BE2C (cell line): Measurements from ENCODE around the gene HIVEP2.

Experiments used
- DNase-seq: peaks from one replicate; pipeline ENCODE4 v3.0.0-alpha.2; 2020
- H3K27me3 ChIP-seq: fragments of 250-450 bp; sonication (Bioruptor Pico); 2 replicates; pipeline ENCODE4 v1.5.1; 2020; ENCODE audit warnings: mild to moderate bottlenecking
- H3K36me3 ChIP-seq: fragments of 250-450 bp; sonication (Bioruptor Pico); 2 replicates; pipeline ENCODE4 v1.5.1; 2020; ENCODE audit warnings: mild to moderate bottlenecking
- H3K4me1 ChIP-seq: fragments of 250-450 bp; sonication (Bioruptor Pico); 2 replicates; pipeline ENCODE4 v1.5.1; 2020
- H3K4me3 ChIP-seq: 2 replicates; pipeline ENCODE4 v1.5.1; 2011; ENCODE audit warnings: low read depth, low read length
- H3K9me3 ChIP-seq: fragments of 250-450 bp; sonication (Bioruptor Pico); 2 replicates; pipeline ENCODE4 v1.5.1; 2020
- TF ChIP-seq, protein P1 (sequence below): IDR thresholded peaks from 2 replicates; pipeline ENCODE4 v1.5.1; 2012; ENCODE audit warnings: mild to moderate bottlenecking, low read depth, low read length

The HIVEP2 gene

DNA sequence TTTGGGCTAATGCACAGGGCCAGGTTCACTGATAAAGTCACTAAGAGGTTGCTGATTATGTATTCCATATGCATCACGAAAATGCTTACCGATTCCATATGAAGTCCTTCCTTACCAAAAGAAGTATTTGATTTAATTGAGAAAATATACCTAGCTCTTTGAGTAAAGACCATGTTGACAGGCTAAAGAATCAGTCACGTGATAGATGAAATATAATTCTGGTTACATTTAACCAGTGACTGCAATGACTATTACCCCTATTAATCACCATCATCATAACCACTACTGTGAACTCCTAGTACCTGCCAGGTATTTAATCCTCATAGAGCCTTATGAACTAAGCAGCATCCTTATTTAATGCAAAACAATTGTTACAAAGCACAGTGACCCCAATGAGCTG lies 110.1 kb downstream of the HIVEP2 start:
- Histone ChIP-seq H3K9me3 (no peaks in the 10 kb centered on the region), H3K4me1 (peaks cover 6% of the 10 kb centered on the region; the same call in 1 of the 2 replicates), H3K4me3 (no peak overlapping the region), H3K36me3 (no peaks in the 10 kb centered on the region), H3K27me3 (no peaks in the 10 kb centered on the region)
- no peak for DNase-seq
- TF ChIP-seq, protein P1, sequence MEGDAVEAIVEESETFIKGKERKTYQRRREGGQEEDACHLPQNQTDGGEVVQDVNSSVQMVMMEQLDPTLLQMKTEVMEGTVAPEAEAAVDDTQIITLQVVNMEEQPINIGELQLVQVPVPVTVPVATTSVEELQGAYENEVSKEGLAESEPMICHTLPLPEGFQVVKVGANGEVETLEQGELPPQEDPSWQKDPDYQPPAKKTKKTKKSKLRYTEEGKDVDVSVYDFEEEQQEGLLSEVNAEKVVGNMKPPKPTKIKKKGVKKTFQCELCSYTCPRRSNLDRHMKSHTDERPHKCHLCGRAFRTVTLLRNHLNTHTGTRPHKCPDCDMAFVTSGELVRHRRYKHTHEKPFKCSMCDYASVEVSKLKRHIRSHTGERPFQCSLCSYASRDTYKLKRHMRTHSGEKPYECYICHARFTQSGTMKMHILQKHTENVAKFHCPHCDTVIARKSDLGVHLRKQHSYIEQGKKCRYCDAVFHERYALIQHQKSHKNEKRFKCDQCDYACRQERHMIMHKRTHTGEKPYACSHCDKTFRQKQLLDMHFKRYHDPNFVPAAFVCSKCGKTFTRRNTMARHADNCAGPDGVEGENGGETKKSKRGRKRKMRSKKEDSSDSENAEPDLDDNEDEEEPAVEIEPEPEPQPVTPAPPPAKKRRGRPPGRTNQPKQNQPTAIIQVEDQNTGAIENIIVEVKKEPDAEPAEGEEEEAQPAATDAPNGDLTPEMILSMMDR = no peak

DNA sequence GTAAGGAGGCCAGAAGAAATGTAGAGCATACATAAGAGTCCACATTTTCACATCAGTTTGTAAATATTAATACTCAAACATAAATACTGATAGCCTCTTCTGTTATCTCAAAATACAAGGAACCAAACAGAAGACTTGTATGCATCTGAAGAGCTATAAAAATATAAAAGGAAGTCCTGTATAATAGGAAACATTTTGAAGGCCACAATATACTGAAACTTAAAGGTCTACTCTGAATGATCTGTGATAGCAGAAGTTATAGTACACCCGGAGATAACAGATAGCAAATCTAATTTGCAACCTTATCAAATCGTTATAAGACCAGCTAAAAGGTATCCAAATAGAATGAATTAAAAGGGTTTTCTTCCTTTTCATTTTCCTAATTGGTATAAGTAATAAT lies 111.2 kb downstream of the HIVEP2 start:
- no peak for DNase-seq
- Histone ChIP-seq H3K4me1 (peaks cover 6% of the 10 kb centered on the region; the same call in 1 of the 2 replicates), H3K36me3 (no peaks in the 10 kb centered on the region), H3K4me3 (no peak overlapping the region), H3K27me3 (no peaks in the 10 kb centered on the region), H3K9me3 (no peaks in the 10 kb centered on the region)
- TF ChIP-seq, protein P1 = no peak

DNA sequence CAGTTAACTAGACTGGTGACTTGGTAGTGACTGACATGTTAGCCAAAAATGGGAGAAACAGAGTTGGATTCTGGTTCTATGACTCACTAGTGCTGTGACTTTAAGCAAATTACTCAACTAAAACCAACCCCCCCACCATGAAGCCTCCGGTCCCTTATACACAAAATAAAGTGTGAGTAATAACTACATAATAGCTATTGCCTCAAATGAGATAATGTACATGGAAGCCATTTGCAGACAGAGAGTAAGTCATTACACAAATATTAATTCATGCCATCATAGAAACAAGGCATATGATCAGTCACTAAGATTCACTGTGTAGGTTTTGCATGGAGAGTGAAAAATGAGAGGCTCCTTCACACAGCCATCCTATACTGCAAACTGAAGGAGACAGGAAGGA lies 111.9 kb downstream of the HIVEP2 start:
- TF ChIP-seq, protein P1 = no peak
- DNase-seq = no peak
- H3K4me1 ChIP-seq = peaks cover 6% of the 10 kb centered on the region; the same call in 1 of the 2 replicates
- no peaks in the 10 kb centered on the region for H3K36me3 ChIP-seq
- H3K4me3 ChIP-seq = no peak overlapping the region
- H3K9me3 ChIP-seq = no peaks in the 10 kb centered on the region
- H3K27me3 ChIP-seq = no peaks in the 10 kb centered on the region

DNA sequence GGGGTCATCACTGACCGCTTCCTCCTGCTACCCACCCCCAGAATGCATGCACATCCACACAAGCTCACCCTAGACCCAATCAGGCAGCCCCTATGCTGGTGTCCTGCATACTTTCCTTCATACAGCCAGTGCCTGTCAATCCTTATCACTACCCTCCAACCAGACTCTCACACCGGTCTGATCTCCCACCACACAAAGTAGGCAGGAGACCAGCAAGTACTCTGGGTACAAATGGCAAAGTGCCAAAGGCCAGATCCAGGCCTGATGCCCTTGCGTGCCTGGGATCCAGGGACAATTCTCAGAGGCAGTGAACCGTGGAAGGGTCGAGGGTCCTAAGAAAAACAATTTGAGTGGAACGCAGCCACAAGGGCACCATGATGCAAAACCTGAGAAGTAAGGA lies 114.2 kb downstream of the HIVEP2 start:
- TF ChIP-seq, protein P1 = no peak
- Histone ChIP-seq H3K27me3 (no peaks in the 10 kb centered on the region), H3K4me3 (no peak overlapping the region), H3K9me3 (no peaks in the 10 kb centered on the region), H3K4me1 (peaks cover 6% of the 10 kb centered on the region; the same call in 1 of the 2 replicates), H3K36me3 (no peaks in the 10 kb centered on the region)
- peak; percentile 19 for DNase-seq

DNA sequence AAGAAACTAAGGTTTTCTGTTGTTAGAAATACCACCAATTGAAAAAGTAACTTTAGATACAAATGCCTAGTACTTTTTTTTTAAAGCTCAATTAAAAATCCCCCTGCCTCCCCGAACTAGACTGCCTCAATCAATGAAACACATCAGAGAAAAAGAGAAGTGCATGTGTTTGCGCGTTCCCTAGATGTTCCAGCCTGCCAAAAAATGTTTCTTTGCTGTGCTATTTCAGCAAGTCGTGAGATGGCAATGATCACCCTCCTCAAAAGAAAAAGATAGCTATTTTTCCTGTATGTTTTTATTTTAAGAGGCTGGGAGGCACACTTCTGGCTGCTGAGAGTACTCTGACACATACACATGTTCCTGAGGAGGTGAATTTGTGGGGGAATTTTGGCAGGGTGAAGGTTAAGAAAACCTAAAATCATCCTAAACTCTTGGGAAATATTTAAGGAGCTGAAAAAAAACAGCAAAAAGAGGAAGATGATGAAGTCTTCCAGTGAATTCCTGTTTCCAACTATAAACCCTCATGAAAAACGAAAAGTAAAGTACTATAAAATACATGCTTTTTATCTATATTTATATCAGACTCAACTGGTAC lies 114.8 kb downstream of the HIVEP2 start:
- H3K9me3 ChIP-seq = no peaks in the 10 kb centered on the region
- no peak for DNase-seq
- H3K4me3 ChIP-seq = no peak overlapping the region
- H3K36me3 ChIP-seq = no peaks in the 10 kb centered on the region
- H3K4me1 ChIP-seq = peaks cover 6% of the 10 kb centered on the region; the same call in 1 of the 2 replicates
- no peaks in the 10 kb centered on the region for H3K27me3 ChIP-seq
- TF ChIP-seq, protein P1 = no peak

DNA sequence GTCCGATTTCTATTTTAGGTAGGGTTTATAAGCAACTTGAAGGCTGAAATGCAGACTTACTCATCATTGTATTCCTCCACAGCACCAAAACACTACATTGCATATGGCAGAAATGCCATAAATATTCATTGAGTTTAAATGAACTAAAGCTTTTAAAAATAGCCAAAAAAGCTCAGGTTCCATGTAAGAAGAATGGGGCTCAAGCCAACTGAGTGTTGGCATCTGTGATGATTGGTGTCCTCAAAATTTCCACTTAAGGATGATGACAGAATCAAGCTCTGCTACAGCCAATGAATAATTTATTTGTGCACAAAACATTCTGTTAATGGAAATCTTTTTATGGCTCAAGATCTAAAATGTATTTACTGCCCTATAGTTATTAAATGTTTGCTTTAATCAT lies 115.4 kb downstream of the HIVEP2 start:
- Histone ChIP-seq H3K36me3 (no peaks in the 10 kb centered on the region), H3K4me1 (peaks cover 6% of the 10 kb centered on the region; the same call in 1 of the 2 replicates), H3K4me3 (no peak overlapping the region), H3K9me3 (no peaks in the 10 kb centered on the region), H3K27me3 (no peaks in the 10 kb centered on the region)
- DNase-seq = no peak
- TF ChIP-seq, protein P1 = no peak
